SW480 (cell line): ENCODE measurements around the gene STX8.
"Not testable (repeated sequence)": the region's sequence is repeated elsewhere in the genome, so short reads cannot be mapped to it uniquely, and the experiment has no call there.

Experiments used
- DNase-seq: peaks from one replicate; pipeline ENCODE4 v3.0.0-alpha.2; 2016; ENCODE audit warnings: low spot score

STX8 gene

DNA sequence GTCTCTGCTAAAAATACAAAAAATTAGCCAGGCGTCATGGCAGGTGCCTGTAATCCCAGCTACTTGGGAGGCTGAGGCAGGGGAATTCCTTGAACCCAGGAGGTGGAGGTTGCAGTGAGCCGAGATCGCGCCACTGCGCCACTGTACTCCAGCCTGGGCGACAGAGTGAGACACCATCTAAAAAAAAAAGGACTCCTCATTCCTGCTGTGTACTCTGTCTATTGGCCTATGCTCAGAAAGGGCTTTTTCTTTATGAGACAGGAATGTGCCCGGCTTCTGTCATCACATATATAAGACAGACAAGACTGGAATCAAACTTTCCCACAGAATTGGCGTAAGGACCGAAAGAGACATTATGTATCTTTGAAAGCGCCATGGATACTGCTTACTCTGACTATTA is 236.1 kb downstream of the STX8 start:
- DNase-seq: not testable (repeated sequence)

DNA sequence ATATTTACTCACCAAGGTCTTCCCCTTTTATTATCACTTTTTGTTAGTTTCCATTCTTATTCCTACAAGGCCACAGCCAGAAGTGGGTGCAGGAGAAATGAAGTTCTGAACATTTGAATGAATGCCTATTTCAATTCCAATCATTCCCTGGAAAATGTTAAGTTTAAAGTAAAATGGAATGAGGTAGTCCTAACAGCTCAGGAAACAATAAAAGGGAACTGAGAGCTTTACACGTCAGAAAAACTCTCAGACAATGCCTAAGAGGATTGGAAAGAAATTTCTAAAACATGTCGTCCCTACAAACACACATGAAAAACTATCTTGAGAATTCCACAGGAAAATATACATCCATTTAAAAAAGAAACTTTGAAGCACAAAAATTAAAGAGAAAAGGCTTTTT is 238.8 kb downstream of the STX8 start:
- DNase-seq: no peak

DNA sequence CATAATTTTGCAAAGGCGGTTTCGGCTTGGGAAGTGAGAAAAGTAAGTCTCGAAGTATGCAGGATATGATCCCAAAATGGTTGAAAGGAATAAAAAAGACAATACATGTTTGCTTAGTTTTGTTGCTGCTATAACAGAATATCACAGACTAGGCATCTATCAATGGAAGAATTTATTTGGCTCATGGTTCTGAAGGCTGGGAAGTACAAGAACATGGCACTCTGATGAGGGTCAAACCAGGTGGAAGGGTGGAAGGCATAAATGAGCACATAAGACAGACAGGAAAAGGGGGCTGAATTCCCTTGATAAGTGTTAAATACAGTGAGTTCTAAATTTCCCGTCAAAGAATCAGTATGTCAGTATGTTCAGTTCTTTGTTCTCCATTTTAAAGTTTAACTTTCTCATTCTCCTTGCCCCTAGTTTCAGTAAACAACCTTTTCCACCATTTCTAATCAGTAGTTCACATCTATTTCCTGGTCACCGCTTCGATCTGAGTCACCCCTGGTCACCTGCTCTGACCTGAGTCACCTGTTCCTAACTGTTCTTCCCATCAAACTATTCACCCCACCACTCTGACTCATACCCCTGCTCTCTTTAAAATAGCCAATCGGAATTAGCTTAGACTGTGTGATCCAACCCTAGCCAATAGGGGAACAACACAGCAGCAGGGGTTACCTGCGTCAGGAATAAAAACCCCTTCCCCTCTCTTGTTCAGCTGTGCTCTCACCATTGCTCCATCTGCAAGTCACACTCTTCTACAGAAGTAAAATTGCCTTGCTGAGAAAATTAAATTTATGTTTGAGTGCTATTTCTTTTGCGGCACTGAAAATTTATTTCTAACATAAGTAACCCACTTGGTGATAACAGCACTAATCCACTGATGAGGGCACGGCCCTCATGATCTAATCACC is 240.8 kb downstream of the STX8 start:
- DNase-seq: peak; percentile 13

DNA sequence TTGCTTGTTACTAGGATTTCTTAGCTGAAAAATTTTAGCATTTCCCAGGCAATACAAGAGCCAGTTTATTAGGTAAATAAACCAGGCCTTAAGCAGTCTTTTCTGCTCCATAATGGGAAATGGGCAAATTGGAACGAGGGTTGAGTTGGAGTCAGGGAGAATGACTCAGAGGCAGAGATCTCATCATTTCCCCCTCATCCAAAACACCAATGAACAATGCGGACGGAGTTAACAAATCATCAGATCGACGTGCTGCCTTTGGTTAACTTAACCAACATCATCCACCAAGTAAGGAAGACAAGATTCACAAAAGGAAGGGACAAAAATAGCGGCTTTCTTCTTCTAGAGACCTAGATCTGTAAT is 243.5 kb downstream of the STX8 start:
- no peak for DNase-seq

DNA sequence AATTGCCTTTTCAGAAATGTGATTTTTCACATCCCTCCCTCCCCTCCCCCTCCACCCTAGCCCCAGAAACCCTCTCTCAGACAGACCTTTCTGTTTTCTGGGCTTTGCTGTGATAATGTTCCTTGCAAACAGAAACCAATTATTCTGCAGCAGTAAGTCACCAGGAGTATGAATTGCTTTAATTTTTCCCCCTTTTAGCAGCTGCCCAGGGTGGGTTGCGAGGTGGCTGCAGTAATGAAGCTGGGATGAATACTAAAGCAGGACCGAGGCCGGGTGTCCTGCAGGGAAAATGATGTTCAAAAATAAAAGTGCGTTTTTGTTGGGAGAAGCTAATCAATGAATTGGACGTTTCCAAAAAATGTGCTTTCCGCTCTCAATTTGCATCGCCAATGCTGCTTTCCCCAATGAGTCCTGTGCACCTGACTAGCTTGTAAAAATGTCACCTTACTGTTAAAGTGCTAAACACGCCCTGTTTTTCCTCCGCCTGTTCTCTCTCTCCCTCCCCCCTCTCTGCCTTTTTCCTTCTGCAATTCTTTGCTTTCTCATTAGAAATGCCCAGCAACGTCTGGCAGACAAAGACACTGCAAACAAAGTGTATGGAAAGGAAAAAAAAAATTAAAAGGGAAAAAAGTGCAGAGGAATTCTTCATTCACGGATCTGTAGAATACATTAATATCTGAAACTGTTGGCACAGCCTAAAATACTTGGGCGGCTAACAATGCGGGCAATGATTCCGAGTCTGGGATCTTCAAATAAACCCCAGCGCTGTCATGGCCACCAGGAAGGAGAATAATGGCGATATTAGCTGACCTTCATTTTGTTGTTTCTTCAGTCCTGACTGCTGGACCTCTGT is 244.1 kb downstream of the STX8 start:
- DNase-seq: no peak

DNA sequence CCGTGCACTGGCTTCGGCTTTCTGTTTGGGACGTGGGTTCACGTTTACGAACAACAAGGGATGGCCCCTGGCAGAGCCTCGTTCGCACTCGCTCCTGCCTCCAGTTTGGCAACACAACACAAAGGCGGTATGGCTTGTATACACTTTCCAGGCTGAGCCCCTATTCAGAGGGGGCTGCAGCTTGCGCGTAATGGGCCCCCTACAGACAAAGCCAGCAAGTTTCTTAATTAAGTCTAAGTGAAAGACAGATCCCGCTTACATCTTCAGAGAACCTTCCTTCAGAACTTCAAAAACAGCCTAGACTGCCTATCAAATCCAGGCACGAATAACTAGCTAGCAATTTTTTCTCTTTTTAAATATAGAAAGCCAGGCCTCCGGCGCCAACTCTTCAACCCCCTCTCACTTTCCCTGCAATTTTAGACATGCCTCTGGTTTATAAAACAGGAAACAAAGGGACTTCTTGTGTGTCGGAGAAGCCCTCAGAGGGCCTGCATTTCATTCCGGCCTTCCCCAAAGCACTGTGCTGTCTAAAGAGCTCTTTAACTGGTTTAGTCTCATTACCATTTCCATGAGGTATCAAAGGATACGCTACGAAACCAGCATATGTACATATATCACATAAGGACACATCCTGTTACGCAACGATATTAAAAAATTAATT is 244.9 kb downstream of the STX8 start:
- no peak for DNase-seq

DNA sequence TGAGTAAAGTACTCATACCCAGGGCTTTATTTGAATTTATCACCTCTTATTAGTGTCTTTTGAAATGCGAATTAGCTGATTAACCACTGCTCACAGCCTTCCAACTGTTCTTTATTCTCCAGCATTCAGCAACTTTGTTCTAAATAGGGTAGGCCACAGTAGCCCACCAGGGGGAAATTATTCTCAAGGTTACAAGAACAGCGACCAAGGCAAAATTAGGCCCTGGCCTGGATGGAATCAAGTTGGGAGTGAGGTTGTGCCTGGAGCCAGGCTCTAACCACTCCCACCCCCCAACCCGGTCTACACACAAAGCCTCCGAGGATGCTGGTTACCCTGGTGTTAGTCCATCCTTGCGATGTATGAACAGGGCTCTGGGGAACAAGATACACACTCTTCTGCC is 245.5 kb downstream of the STX8 start:
- DNase-seq: no peak

DNA sequence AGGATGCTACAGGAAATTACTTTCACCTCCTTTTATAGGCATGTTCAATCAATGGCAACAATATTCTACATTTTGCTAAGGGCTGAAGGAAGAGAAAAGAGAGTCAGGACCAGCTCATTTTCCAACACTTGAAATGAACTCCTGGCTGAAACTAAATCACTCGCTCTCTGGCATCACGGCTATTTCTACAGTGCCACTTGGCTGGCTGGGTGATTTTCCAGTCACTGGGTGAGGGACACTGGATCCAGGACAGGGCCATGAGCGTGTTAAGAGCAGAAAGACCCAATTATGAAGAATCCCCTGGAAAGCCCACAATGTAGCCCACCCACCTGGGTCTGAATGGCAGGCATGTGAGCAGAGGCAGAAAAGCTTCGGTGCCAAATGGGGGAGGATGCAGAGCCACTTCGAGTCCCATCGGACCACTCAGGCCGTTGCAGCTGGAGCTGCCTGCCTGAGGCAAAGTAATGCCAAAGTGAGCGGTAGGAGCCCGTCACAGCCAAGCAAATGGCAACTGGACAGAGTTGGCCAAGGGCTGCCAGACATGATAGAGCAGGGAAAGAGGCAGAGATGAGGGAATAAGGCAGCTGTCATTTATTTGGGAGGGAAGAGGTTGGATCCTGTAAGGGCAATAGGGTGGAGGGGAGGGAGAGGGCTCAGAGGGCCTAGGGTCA is 246.2 kb downstream of the STX8 start:
- no peak for DNase-seq

DNA sequence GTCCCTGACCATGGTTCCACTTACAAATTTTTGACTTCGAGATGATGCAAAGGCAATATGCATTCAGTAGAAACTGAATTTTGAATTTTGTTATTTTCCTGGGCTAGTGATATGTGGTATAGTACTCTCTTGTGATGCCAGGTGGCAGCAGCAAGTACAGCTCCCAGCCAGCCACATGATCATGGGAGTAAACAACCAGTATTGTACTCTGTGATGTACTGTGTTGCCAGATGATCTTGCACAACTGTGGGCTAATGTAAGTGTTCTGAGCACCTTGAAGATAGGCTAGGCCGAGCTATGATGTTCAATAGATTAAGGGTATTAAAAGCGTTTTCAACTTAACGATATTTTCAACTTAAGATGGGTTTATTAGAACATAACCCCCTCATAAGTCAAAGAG is 250.8 kb downstream of the STX8 start:
- DNase-seq: no peak

DNA sequence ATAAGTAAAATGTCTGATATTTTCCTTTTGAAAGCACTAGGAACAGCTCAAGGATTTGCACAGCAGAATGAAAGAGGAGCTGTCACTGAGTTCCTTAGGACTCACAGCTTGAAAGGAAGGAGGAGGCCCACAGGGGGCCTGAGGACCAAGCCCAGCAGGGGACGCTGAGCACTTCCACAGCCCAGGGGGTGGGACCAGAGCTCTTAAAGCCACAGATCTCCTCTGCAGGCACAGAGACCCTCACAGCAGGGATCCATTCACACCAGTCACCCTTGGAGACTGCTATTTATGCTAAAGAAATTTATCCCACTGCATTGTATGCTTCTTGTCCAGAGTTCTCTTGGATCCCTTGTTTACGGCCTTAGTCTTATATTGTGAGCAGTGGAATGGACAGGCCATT is 253.3 kb downstream of the STX8 start:
- DNase-seq: no peak

DNA sequence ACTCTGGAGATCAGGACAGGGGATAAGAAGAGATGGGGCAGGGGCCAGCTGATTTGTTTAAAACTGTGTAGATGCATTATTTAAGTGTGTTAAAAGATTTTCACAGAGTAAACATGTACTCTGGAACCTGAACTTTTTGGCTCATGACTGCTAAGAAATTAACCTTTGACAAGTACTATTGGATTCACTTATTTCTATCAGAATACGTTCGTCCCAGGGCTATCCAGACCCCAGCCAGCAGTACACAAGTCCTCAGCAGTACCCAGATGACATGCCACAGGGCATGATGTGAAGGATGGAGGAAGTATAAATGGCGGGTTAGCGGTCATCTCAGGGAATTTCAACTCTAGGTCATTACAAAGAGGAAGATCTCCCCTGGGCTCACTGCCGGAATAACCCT is 253.7 kb downstream of the STX8 start:
- no peak for DNase-seq

DNA sequence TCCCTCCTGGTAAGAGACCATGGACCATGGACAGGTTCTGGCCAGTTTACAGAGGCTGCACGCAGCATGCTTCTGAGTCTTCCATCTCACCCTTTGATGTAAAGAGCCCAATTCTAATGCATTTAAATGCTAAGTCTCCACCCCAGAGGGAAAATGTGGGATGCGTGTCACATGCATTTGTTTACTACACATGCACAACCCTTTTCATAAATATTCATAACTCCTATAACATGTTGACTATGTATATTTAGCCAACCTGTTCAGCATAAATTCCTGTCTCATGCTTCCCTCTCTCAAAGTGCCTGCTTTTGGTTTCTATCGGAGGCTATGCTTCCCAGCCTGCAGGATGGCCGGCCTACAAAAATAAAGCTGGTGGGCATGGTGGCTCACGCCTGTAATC is 260.3 kb downstream of the STX8 start:
- DNase-seq: no peak

DNA sequence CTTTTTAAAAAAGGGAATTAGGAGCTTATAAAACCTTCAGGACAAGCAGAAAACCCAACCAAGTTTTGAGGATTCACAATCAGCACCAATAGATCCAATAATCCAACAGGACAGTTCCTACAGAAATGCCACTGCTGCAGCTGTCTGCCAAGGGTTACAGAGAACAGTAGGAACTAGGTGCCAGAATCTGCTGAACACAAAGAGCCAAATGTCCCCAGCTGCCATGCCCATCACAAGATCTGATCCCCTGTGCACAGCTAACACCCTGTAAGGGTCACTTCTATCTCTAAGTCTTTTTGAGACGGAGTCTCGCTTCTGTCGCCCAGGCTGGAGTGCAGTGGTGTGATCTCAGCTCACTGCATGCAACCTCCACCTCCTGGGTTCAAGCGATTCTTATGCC is 262.3 kb downstream of the STX8 start:
- no peak for DNase-seq

DNA sequence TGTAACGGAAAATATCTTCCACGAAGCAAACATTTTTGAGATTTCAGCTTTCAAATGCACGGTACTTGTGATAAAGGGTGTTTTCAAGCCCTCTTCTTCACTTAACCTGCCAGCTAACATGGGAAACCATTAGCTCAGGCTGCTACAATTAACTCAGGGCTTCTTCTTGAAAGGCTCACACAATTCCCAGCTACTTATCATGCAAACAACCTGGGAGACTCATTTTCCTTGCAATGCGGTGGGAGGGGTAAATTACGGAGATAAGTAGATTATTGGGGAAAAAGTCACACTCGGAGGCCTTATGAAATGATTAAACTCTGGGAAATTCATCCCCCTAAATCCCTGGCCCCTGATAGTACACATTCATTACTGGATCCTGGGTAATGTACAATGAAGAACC is 266.4 kb downstream of the STX8 start:
- DNase-seq: no peak

DNA sequence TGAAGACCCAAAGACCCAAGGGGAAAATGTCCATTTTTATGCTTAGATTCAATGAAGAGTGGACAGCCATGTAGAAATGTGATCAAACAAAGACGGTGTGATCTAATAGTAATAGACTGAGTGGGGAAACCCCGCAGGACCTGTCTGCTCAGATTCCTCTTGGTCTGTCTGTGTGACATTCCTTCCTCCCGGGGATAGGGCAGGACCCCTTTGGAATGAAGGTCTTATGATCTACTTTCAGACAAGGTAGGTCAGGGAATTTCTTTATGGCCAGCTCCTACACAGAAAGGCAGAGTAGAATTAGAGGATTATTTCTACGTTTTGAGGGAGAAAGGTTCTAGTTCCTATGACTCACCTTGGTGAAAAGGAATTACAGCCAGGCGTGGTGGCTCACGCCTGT is 267.6 kb downstream of the STX8 start:
- DNase-seq: no peak

DNA sequence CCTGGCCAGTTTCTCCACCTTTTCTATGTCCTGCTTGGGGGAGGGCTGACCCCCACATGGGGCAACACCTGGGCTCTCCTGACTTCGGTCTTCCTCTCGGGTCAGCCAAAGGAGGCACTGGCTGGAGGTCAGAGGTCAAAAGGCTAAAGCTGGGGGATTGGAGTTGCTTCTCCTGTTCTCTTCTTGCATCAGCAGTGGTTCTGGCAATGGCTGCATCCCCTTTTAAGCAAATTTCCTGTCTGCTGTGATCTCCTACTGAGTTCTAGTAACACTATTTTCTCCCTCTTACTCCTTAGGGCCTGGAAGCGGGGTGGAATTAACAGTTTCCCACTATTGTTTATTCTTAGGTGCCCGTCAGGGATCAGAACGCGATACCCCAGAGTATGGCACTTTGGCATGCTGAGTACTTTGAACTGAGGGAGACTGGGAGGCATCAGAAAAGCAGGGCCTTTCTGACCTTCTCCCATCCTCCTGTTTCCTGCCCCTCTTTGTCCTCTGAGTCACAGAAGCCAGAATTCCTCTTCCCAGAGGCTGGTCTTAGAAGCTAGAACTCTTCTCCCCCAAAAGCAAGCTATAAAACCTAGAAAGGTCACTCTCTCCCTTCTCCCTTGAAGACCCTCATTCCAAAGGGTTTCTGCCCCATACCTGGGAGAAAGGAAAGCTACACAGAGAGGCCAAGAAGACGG is 268.2 kb downstream of the STX8 start:
- no peak for DNase-seq

DNA sequence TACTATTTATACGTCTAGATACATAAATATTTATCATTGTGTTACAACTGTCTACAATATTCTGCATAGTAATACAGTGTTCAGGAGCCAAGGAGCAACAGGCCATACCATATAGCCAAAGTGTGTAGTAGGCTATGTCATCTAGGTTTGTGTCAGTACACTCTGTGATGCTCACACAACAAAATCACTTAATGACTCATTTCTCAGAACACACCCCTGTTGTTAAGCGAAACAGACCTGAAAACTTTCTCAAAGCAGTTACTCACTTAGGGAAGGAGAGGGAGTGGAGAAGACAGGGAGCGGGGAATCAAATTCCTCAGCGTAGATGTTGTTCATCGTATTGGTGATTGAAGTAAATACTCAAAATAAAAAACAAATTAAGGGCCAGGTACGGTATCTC is 269.5 kb downstream of the STX8 start:
- DNase-seq: no peak

DNA sequence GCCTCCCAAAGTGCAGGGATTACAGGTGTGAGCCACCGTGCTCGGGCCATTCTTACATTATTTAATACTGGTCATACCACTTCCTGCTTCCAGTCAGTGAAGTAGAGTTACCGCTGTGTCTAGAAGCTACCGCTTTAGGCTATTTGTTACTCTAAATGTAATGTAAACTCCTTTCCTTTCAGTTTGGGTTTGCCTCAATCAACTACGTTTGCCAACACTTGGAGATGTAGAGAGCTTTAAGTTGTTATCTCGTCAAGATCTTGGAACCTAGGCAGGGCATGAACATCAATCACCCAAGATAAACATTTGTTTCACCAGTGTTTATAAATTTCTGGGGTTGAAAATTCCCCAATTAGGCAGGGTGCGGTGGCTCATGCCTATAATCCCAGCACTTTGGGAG is 275.9 kb downstream of the STX8 start:
- DNase-seq: no peak

DNA sequence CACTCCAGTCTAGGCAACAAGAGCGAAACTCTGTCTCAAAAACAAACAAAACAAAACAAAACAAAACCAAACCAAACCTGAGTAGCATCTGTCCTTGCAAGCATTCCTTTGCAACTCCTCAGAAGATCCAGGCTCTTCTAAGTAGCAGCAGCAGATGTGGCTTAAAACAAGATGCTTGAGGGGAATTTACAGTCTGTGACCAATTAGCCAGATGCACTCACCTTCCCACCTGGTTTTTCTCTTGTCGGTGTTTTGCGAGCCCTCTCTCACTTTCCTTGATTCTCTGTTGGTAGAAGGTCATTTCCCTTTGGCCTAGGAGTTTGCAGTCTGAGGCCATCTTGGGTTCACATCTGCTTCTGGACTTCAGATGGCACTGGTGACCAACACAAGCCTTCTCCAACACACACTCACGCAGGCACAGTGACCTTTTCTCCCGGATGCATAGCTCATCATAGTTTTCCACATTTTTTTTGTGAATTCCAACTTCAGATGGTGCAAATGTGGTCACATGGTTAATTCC is 276.8 kb downstream of the STX8 start:
- no peak for DNase-seq

DNA sequence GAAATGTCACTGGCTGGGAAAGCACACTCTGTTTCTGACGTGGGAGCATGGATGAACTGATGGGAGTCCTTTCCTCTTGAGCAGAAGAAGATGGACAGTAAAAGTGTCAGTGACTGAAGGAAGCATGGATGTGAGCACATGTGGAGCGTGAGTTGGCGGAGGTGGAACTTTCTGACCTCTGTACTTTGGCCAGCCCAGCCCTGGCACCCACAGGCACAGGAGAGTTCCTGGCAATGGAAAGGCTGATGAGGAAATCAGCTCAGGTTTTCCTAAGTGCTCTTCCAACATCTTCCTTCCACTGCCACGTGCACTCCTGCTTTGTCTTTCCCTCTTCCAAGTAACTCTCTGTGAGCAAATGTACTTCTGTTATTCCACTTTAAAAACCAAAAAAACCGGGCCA is 277.5 kb downstream of the STX8 start:
- no peak for DNase-seq

DNA sequence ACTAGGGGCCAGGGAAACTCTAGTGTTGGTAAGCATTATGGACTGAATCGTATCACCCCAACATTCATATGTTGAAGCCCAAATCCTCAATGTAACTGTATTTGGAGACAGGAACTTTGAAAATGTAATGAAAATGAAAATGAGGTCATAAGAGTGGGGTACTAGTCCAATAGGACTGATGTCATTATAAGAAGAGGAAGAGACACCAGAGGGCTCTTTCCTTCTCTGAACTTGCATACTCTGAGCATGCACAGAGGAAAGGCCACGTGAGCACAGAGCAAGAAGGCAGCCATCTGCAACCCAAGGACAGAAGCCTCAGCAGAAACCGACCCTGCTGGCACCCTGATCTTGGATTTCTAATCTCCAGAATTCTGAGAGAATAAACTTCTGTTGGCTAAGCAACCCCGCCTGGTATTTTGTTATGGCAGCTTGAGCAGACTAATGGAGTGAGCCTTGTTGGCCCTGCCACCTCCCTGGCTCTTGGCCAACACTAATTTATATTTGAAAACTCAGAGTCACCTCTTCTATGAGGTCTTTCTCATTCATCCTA is 280.9 kb downstream of the STX8 start:
- DNase-seq: no peak
